Activated naive CD4-positive, alpha-beta T cell treated with anti-CD3 and anti-CD28 coated beads, Interleukin-2, amount 10 ng/mL, durations not matched to agents 7 days and 5 days (primary cell): ENCODE data around the gene LMAN2L.
A peak's percentile ranks its signal among the peaks of the same experiment; 100 is the strongest.

ENCODE experiments used
- CTCF ChIA-PET: fragments of 350-600 bp; sonication (Branson Sonifier 250); formaldehyde crosslinking; loops from one replicate; lab custom pipeline; 2021; ENCODE audit warnings: antibody characterized with exemption; lab: Charles Lee
- DNase-seq: peaks from one replicate; pipeline ENCODE4 v3.0.0-alpha.2; 2020
- H3K27ac Mint-ChIP-seq: one replicate; pipeline ENCODE4 v1.8.0; 2021; ENCODE audit warnings: mild to moderate bottlenecking, moderate library complexity, mixed read lengths
- H3K27me3 Mint-ChIP-seq: one replicate; pipeline ENCODE4 v1.8.0; 2021; ENCODE audit warnings: mild to moderate bottlenecking, mixed read lengths
- H3K36me3 Mint-ChIP-seq: one replicate; pipeline ENCODE4 v1.8.0; 2021; ENCODE audit warnings: mixed read lengths
- H3K4me1 Mint-ChIP-seq: one replicate; pipeline ENCODE4 v1.8.0; 2021; ENCODE audit warnings: mixed read lengths
- H3K4me3 Mint-ChIP-seq: one replicate; pipeline ENCODE4 v1.8.0; 2021; ENCODE audit warnings: mild to moderate bottlenecking, moderate library complexity, mixed read lengths
- H3K9me3 Mint-ChIP-seq: one replicate; pipeline ENCODE4 v1.8.0; 2021; ENCODE audit warnings: mixed read lengths

LMAN2L gene

GRCh38 chr2:96692094-96692971, 47.5 kb downstream of the LMAN2L start:
- H3K4me3 Mint-ChIP-seq: no peak overlapping the region
- DNase-seq: no peak
- CTCF ChIA-PET: interaction anchor here (0.6 kb wide), 1 partner anchor 97 kb away, joined by 3 read pairs; no protein-coding TSS in a partner anchor
- H3K4me1 Mint-ChIP-seq: no peaks in the 10 kb centered on the region
- H3K27ac Mint-ChIP-seq: no peak overlapping the region
- no peaks in the 10 kb centered on the region for H3K27me3 Mint-ChIP-seq
- H3K36me3 Mint-ChIP-seq: no peaks in the 10 kb centered on the region
- H3K9me3 Mint-ChIP-seq: no peaks in the 10 kb centered on the region

- CTCF ChIA-PET: no interaction called here
- no peaks in the 10 kb centered on the region for H3K36me3 Mint-ChIP-seq
- peaks cover 5% of the 10 kb centered on the region for H3K27me3 Mint-ChIP-seq
- no peak for DNase-seq
- H3K27ac Mint-ChIP-seq: no peak overlapping the region
- no peaks in the 10 kb centered on the region for H3K4me1 Mint-ChIP-seq
- no peak overlapping the region for H3K4me3 Mint-ChIP-seq
- H3K9me3 Mint-ChIP-seq: no peaks in the 10 kb centered on the region
Measured at GRCh38 chr2:96691022-96691612, 48.7 kb downstream of the LMAN2L start.

- Mint-ChIP-seq H3K27ac (no peak overlapping the region), H3K4me3 (no peak overlapping the region), H3K36me3 (no peaks in the 10 kb centered on the region), H3K9me3 (no peaks in the 10 kb centered on the region), H3K27me3 (peaks cover 8% of the 10 kb centered on the region), H3K4me1 (no peaks in the 10 kb centered on the region)
- DNase-seq: no peak
- CTCF ChIA-PET: no interaction called here
Measured at GRCh38 chr2:96690306-96691021, 49.4 kb downstream of the LMAN2L start.

- H3K27ac Mint-ChIP-seq: no peak overlapping the region
- H3K9me3 Mint-ChIP-seq: no peaks in the 10 kb centered on the region
- CTCF ChIA-PET: no interaction called here
- H3K36me3 Mint-ChIP-seq: no peaks in the 10 kb centered on the region
- no peaks in the 10 kb centered on the region for H3K4me1 Mint-ChIP-seq
- no peak for DNase-seq
- no peak overlapping the region for H3K4me3 Mint-ChIP-seq
- peaks cover 14% of the 10 kb centered on the region for H3K27me3 Mint-ChIP-seq
Measured at GRCh38 chr2:96689431-96689991, 50.4 kb downstream of the LMAN2L start.

GRCh38 chr2:96688649-96689430, 51.0 kb downstream of the LMAN2L start:
- CTCF ChIA-PET: no interaction called here
- Mint-ChIP-seq H3K27ac (no peak overlapping the region), H3K27me3 (peaks cover 20% of the 10 kb centered on the region), H3K9me3 (no peaks in the 10 kb centered on the region), H3K36me3 (no peaks in the 10 kb centered on the region), H3K4me3 (no peak overlapping the region), H3K4me1 (no peaks in the 10 kb centered on the region)
- DNase-seq: no peak

GRCh38 chr2:96687711-96688640, 51.9 kb downstream of the LMAN2L start:
- no peak overlapping the region for H3K4me3 Mint-ChIP-seq
- no peak for DNase-seq
- no peaks in the 10 kb centered on the region for H3K36me3 Mint-ChIP-seq
- H3K27ac Mint-ChIP-seq: no peak overlapping the region
- no peaks in the 10 kb centered on the region for H3K4me1 Mint-ChIP-seq
- no peaks in the 10 kb centered on the region for H3K9me3 Mint-ChIP-seq
- CTCF ChIA-PET: no interaction called here
- H3K27me3 Mint-ChIP-seq: peaks cover 27% of the 10 kb centered on the region

GRCh38 chr2:96687266-96687665, 52.6 kb downstream of the LMAN2L start:
- H3K27me3 Mint-ChIP-seq: peaks cover 27% of the 10 kb centered on the region
- no peak for DNase-seq
- H3K27ac Mint-ChIP-seq: peak overlapping the region; percentile 24
- CTCF ChIA-PET: no interaction called here
- no peaks in the 10 kb centered on the region for H3K9me3 Mint-ChIP-seq
- no peak overlapping the region for H3K4me3 Mint-ChIP-seq
- H3K36me3 Mint-ChIP-seq: no peaks in the 10 kb centered on the region
- H3K4me1 Mint-ChIP-seq: no peaks in the 10 kb centered on the region

- no peaks in the 10 kb centered on the region for H3K9me3 Mint-ChIP-seq
- CTCF ChIA-PET: no interaction called here
- H3K36me3 Mint-ChIP-seq: no peaks in the 10 kb centered on the region
- no peak overlapping the region for H3K4me3 Mint-ChIP-seq
- no peaks in the 10 kb centered on the region for H3K4me1 Mint-ChIP-seq
- H3K27ac Mint-ChIP-seq: no peak overlapping the region
- peaks cover 27% of the 10 kb centered on the region for H3K27me3 Mint-ChIP-seq
- DNase-seq: no peak
Measured at GRCh38 chr2:96685577-96686459, 54.0 kb downstream of the LMAN2L start.

GRCh38 chr2:96684883-96685576, 54.8 kb downstream of the LMAN2L start:
- Mint-ChIP-seq H3K4me1 (no peaks in the 10 kb centered on the region), H3K36me3 (no peaks in the 10 kb centered on the region), H3K27me3 (peaks cover 27% of the 10 kb centered on the region), H3K27ac (no peak overlapping the region), H3K9me3 (no peaks in the 10 kb centered on the region), H3K4me3 (no peak overlapping the region)
- DNase-seq: no peak
- CTCF ChIA-PET: no interaction called here

GRCh38 chr2:96683972-96684820, 55.7 kb downstream of the LMAN2L start:
- Mint-ChIP-seq H3K4me1 (no peaks in the 10 kb centered on the region), H3K9me3 (no peaks in the 10 kb centered on the region), H3K4me3 (no peak overlapping the region), H3K27ac (no peak overlapping the region), H3K36me3 (no peaks in the 10 kb centered on the region), H3K27me3 (peaks cover 27% of the 10 kb centered on the region)
- DNase-seq: no peak
- CTCF ChIA-PET: no interaction called here

GRCh38 chr2:96683307-96683706, 56.6 kb downstream of the LMAN2L start:
- CTCF ChIA-PET: no interaction called here
- H3K4me1 Mint-ChIP-seq: no peaks in the 10 kb centered on the region
- H3K9me3 Mint-ChIP-seq: no peaks in the 10 kb centered on the region
- H3K36me3 Mint-ChIP-seq: no peaks in the 10 kb centered on the region
- no peak overlapping the region for H3K27ac Mint-ChIP-seq
- H3K4me3 Mint-ChIP-seq: no peak overlapping the region
- DNase-seq: no peak
- H3K27me3 Mint-ChIP-seq: peaks cover 27% of the 10 kb centered on the region
